Stimulated activated CD4-positive, alpha-beta T cell treated with anti-CD3 and anti-CD28 coated beads, Interleukin-15, amount 100 ng/mL, for 24 hours (primary cell): ENCODE measurements around the gene IRF7.
A peak's percentile ranks its signal among the peaks of the same experiment; 100 is the strongest.

Experiments
- DNase-seq: peaks from one replicate; pipeline ENCODE4 v3.0.0-alpha.2; 2020

IRF7 gene

GRCh38 chr11:606245-606644, 9.5 kb downstream of the IRF7 start:
- no peak for DNase-seq

DNA sequence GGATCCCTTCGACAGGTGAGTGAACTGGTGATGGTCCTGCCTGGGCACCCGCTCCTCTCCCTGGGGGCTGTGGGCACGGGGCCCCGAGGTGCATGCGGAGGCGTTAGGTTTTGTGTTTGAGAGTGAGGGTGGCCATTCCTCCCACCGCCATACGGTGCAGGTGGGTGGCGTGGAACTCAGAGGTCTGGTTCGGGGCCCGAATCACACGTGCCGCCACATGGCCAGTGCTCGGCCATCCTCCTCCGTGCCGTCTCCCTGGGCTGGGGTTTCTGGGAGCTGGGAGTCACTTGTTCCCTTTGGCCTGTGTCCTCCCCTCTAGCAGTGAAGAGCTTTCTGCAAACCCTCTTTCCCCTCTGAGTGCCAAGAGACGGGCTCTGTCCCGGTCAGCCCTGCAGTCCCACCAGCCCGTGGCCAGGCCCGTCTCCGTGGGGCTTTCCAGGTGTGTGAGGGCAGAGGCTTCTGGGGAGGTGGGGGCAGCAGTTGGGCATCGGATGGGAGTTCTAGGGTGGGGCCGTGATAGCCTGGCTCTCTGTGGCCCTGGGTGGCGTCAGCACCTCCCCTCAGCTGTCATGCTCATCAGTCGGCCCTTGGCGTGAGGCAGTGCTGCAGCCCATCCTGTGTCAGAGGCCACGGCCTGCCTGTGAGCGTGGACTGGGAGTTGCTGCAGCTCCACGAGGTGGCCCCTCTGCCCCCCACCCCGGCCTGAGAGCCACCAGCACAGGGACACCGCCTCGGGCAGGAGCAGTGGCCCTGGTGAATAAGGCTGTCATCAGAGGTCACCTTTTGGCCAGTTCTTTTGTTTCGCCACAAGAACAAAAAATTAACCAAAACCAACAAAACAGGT, 10.2 kb downstream of the IRF7 start:
- no peak for DNase-seq

DNA sequence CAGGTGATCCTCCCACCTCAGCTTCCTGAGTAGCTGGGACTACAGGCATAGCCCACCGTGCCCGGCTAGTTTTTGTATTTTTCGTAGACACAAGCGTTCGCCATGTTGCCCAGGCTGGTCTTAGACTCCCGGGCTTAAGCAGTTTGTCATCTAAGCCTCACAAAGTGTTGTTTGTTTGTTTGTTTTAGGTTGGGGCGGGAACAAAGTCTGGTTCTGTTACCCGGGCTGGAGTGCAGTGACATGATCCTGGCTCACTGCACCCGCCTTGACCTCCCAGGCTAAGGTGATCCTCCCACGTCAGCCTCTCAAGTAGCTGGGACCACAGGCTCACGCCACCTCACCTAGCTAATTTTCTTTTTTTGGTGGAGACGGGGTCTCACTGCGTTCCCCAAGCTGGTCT, 12.6 kb downstream of the IRF7 start:
- no peak for DNase-seq

GRCh38 chr11:601573-602245, 14.0 kb downstream of the IRF7 start:
- no peak for DNase-seq

DNA sequence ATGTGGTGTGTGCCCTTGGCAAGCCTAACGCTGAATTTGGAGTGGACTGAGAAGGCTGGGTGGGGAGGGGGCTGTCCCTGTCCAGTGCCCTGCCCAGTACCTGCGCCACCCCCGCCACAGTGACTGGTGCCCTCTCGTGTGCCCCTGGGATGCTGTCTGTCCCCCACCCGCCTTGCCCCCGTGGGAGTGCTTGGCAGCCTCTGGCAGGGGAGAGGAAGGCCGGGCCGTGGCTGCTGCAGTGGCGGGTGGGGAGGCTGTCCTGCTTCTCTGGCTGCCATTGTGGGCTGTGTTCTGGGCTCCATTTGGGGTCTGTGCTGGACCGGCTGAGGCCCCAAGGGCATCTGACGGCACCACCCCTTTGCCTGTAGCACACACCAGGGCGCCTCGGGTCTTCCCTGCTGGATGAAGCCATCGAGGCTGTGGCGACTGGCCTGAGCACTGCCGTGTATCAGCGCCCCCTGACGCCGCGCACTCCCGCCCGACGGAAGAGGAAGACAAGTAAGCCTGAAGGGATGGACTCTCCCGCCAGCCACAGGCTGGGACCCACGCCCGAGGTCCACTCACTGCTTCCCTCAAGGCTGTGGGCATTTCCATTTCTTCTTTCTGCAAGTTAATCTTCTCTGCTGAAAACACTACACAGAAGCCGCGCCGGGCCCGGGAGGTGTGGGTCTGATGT, 17.6 kb downstream of the IRF7 start:
- no peak for DNase-seq

DNA sequence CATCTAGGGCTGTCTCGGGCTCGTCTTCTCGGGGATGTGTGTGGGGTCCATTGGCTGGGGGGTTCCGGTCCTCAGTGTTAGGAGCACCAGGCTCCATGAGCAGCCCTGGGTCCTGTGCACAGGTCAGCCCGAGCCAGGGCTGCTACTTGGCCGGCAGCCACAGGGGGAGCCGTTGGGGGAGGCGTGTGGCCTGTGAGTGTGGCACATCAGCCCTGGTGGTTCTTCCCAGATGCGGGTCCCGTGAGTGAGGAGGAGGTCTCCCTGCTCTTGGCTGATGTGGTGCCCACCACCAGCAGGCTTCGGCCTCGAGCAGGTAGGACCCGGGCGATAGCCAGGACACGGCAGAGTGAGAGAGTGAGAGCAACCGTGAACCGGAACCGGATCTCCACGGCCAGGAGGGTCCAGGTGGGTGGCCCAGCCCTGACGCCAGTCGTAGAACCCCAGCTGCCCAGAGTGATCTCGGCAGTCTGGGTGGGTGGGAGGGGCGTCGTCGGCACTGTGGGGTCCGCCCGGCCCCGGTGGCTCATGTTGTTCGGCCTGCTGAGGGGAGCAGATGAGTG, 18.5 kb downstream of the IRF7 start:
- DNase-seq: no peak

GRCh38 chr11:596374-596773, 19.4 kb downstream of the IRF7 start:
- no peak for DNase-seq

- no peak for DNase-seq
Observed at GRCh38 chr11:595400-595799, 20.4 kb downstream of the IRF7 start.

DNA sequence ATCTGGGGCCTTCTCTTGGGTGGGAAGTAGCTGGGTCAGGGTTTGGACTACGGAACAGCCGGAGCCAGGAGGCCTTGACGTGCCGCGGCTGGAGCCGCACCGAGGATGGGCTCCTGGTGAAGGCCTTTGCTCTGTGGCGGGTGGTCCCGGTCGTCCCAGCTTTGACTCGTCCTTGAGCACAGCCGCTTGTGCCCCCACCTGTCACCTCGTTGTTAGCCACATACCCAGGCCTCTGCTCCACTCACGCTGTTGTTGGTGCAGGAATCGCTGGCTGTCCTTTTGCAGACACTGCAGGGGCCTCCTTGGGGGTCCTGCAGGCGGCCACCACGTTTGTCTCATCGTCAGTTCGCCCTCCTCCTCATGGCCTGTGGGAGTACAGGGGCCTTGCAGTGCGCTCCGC, 22.4 kb downstream of the IRF7 start:
- DNase-seq: no peak

DNA sequence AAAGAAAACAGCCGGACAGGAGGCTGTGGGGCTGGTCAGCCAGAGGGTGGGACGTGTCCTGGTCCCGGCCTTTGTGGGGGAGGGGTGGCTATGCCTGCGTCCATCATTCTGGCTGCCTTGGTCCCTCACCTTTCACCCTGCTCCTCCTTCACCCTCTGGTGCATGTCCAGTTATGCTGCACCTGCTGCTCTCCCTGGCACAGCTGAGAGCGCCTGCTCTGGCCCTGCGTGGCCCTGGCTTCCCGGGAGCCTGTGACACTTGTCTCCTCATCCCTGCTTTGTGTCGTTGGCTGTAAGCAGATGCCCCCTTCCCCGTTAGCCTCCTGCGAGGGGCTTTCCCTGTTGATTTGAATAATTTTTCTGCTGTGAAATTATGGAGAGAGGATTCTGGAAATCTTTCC, 22.8 kb downstream of the IRF7 start:
- no peak for DNase-seq

- DNase-seq: no peak
Observed at GRCh38 chr11:592501-592900, 23.2 kb downstream of the IRF7 start.

DNA sequence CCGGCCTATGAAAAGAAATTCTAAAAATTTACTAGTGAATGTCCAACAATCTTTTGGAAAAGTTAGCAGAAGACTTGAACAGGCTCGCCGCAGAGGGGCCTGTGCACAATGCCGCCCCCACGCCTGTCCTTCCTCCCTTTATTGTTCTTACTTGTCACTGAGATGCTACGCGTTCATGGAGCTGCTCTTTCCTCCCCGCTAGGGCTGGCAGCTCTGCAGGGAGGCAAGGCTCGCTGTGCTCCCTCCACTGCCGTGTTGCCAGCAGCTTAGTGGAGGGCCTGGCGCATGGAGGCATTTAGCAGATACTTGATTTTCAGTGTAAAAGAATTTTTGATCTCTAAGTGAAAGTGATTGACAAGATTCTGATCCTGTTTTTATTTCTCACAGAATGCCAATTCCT, 24.8 kb downstream of the IRF7 start:
- DNase-seq: no peak

GRCh38 chr11:589798-590197, 26.0 kb downstream of the IRF7 start:
- no peak for DNase-seq

GRCh38 chr11:587978-588380, 27.8 kb downstream of the IRF7 start:
- DNase-seq: peak; percentile 76

GRCh38 chr11:587546-587945, 28.2 kb downstream of the IRF7 start:
- DNase-seq: no peak

GRCh38 chr11:586376-587316, 29.1 kb downstream of the IRF7 start:
- no peak for DNase-seq

- DNase-seq: no peak
Observed at GRCh38 chr11:584287-584686, 31.5 kb downstream of the IRF7 start.

DNA sequence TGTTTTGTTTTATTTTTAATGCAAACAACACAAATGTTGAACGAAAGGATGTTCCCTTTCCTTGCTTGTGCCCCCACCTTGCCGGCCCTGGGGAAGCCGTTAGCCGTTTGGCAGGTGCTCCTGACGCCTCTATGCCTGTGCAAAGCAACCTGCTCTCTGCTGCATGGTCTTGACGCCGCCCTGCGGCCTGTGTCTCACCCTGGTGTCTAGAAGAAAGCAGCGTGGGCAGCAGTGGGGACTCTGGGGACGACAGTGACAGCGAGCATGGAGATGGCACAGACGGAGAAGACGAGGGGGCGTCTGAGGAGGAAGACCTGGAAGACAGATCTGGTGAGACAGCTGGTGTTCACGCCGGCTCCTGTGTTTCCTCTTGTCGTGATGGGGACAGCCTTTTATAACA, 34.0 kb downstream of the IRF7 start:
- DNase-seq: no peak

DNA sequence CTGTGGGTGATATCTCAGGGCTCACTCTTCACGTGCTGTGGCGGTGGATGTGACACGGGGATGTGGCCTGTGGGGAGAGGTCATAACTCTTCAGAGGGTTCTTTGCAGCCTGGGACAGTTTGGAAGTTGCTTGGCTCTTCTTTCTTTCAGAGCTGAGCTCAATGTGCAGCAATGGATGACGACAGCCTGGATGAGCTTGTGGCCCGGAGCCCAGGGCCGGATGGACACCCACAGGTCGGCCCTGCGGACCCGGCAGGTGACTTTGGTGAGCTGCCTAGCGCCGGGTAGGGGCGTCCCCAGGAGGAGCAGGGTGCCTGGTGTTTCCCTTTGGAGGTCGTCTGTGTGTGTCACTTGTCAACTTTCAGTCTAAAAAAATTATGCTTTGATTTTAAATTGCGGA, 34.4 kb downstream of the IRF7 start:
- DNase-seq: no peak

GRCh38 chr11:579830-580601, 35.7 kb downstream of the IRF7 start:
- DNase-seq: no peak

- no peak for DNase-seq
Observed at GRCh38 chr11:578276-579035, 37.3 kb downstream of the IRF7 start.
